Measurements from ENCODE around the gene ALK. TPM values are rescaled to one million over a fixed set of nuclear protein-coding genes. Genes with fewer than 3 reads are reported as not detected.

The ALK gene
- total RNA-seq, 1 experiment from 2014 or later, result 0.87 TPM

DNA sequence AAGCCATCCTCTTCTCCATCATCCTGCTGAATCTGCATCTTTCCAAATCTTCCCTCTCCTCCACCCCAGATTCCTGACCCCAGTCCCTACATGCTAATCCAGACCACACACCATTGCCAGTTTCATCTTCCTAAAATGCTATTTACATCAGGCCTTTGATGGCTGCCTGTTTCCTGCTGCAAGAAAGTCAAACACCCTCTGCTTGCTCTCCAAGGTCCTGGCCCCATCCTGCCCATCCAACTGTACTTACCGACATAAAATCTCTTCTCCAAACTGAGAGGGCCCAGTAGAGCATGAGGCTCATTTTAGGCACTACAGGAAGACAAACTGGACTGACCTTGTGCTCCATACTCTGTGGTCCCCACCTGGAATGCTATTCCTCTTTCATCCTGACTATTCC lies 19.0 kb downstream of the ALK start:
- CTCF ChIA-PET, result no interaction called here
- Histone ChIP-seq H3K4me3 (ENCODE audit: low read length) (no peak overlapping the region), H3K9me3 (ENCODE audit: low read length) (no peaks in the 10 kb centered on the region), H3K79me2 (ENCODE audit: low read length) (no peaks in the 10 kb centered on the region), H3K4me1 (ENCODE audit: insufficient read depth, low read length) (no peaks in the 10 kb centered on the region), H3K9me2 (replicated peaks; ENCODE audit: low read length) (no peaks in the 10 kb centered on the region), H4K20me1 (ENCODE audit: low read length) (no peaks in the 10 kb centered on the region), H3K4me2 (ENCODE audit: low read length) (no peak overlapping the region), H3K9ac (ENCODE audit: low read length) (no peak overlapping the region), H3K36me3 (ENCODE audit: low read depth, low read length) (no peaks in the 10 kb centered on the region), H3K27ac (ENCODE audit: low read length) (no peak overlapping the region), H2AFZ (ENCODE audit: low read length) (no peak overlapping the region), H3K27me3 (ENCODE audit: low read length) (peaks cover 43% of the 10 kb centered on the region), H3F3A (ENCODE audit: low read length, unreplicated experiment) (no peaks in the 10 kb centered on the region)
- no peak for TF ChIP-seq EZH2phosphoT487 (IDR thresholded peaks at IDR 0.05; ENCODE audit: borderline replicate concordance, low read length)
- TF ChIP-seq CTCF (conservative IDR thresholded peaks at IDR 0.05; ENCODE audit: low read depth, low read length), result no peak
- no peak for TF ChIP-seq EZH2 (IDR thresholded peaks at IDR 0.05; ENCODE audit: low read length, unreplicated experiment)
- DNase-seq (no peak), ATAC-seq (no peak)
- POLR2A ChIA-PET (ENCODE audit: unreplicated experiment), result interaction anchor here (0.6 kb wide), 1 partner anchor 685 kb away, joined by 3 read pairs; no protein-coding TSS in a partner anchor
- intact Hi-C loops (cut with micrococcal nuclease), result no loop called here
- BruUV-seq (replicated peaks), result no TSS peak

DNA sequence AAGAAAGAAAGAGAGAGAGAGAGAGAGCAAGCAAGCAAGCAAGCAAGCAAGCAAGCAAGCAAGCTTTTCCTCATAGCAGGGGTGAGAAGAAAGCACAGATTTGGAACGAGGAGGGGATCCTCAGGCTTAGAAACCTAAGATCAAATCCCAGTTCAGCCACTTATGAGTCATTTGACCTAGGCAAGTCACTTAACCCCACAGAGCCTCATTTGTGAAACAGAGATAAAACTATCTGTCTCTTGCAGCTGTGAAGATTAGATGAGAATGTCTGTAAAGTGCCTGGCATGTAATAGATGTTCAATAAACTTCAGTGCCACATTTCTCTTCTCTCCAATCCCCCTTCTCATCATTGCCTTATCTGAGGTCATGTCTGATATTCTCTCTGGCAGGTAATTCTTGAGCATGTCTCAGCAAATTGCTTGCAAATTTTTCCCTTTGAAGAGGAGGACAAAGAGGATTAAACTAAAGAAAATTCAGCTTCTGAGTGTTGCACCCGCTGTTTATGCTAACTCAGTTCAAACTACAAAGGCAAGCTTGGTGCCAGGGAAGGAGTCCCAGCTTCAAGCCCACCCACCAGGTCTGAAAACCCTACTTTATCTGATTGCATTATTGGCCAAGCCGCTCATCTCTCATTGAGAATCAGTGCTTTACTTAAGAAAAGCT lies 20.3 kb downstream of the ALK start:
- H3K27ac ChIP-seq (ENCODE audit: low read length), result no peak overlapping the region
- no peak overlapping the region for H3K4me2 ChIP-seq (ENCODE audit: low read length)
- intact Hi-C loops (cut with micrococcal nuclease), result no loop called here
- TF ChIP-seq EZH2phosphoT487 (IDR thresholded peaks at IDR 0.05; ENCODE audit: borderline replicate concordance, low read length), result no peak
- TF ChIP-seq EZH2 (IDR thresholded peaks at IDR 0.05; ENCODE audit: low read length, unreplicated experiment), result no peak
- no peak for TF ChIP-seq CTCF (conservative IDR thresholded peaks at IDR 0.05; ENCODE audit: low read depth, low read length)
- no peaks in the 10 kb centered on the region for H3K4me1 ChIP-seq (ENCODE audit: insufficient read depth, low read length)
- no peak for DNase-seq
- CTCF ChIA-PET, result no interaction called here
- no peaks in the 10 kb centered on the region for H3F3A ChIP-seq (ENCODE audit: low read length, unreplicated experiment)
- no peaks in the 10 kb centered on the region for H3K9me3 ChIP-seq (ENCODE audit: low read length)
- H3K36me3 ChIP-seq (ENCODE audit: low read depth, low read length), result no peaks in the 10 kb centered on the region
- peaks cover 43% of the 10 kb centered on the region for H3K27me3 ChIP-seq (ENCODE audit: low read length)
- ATAC-seq, result no peak
- POLR2A ChIA-PET (ENCODE audit: unreplicated experiment), result no interaction called here
- no peak overlapping the region for H2AFZ ChIP-seq (ENCODE audit: low read length)
- H4K20me1 ChIP-seq (ENCODE audit: low read length), result no peaks in the 10 kb centered on the region
- no peaks in the 10 kb centered on the region for H3K79me2 ChIP-seq (ENCODE audit: low read length)
- BruUV-seq (replicated peaks), result no TSS peak
- no peaks in the 10 kb centered on the region for H3K9me2 ChIP-seq (replicated peaks; ENCODE audit: low read length)
- no peak overlapping the region for H3K4me3 ChIP-seq (ENCODE audit: low read length)
- H3K9ac ChIP-seq (ENCODE audit: low read length), result no peak overlapping the region

DNA sequence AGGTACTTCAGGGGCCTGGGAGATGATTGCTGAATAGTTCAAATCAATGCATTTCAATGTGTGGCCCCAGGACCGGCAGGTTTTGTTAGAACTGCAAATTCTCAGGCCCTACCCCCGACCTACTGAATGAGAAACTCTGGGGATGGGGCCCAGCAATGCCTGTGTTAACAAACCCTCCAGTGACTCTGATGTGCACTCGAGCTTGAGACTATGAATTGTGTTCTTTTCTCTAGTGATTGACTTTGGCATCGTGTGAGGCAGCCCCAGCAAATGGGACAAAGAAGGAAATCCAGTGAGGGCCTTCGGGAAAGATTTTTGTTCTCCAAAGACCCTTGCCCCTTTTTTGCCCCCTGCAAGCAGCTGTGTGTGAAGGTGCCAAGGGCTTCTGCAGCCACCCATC lies 22.4 kb downstream of the ALK start:
- no peaks in the 10 kb centered on the region for H3K79me2 ChIP-seq (ENCODE audit: low read length)
- H3K27ac ChIP-seq (ENCODE audit: low read length), result no peak overlapping the region
- TF ChIP-seq CTCF (conservative IDR thresholded peaks at IDR 0.05; ENCODE audit: low read depth, low read length), result no peak
- TF ChIP-seq EZH2phosphoT487 (IDR thresholded peaks at IDR 0.05; ENCODE audit: borderline replicate concordance, low read length), result no peak
- no peak for TF ChIP-seq EZH2 (IDR thresholded peaks at IDR 0.05; ENCODE audit: low read length, unreplicated experiment)
- peaks cover 27% of the 10 kb centered on the region for H3K27me3 ChIP-seq (ENCODE audit: low read length)
- H4K20me1 ChIP-seq (ENCODE audit: low read length), result no peaks in the 10 kb centered on the region
- no peak overlapping the region for H2AFZ ChIP-seq (ENCODE audit: low read length)
- CTCF ChIA-PET, result no interaction called here
- no peaks in the 10 kb centered on the region for H3K9me3 ChIP-seq (ENCODE audit: low read length)
- no peaks in the 10 kb centered on the region for H3K4me1 ChIP-seq (ENCODE audit: insufficient read depth, low read length)
- no peak overlapping the region for H3K9ac ChIP-seq (ENCODE audit: low read length)
- no peaks in the 10 kb centered on the region for H3F3A ChIP-seq (ENCODE audit: low read length, unreplicated experiment)
- H3K9me2 ChIP-seq (replicated peaks; ENCODE audit: low read length), result no peaks in the 10 kb centered on the region
- POLR2A ChIA-PET (ENCODE audit: unreplicated experiment), result no interaction called here
- no peak overlapping the region for H3K4me2 ChIP-seq (ENCODE audit: low read length)
- BruUV-seq (replicated peaks), result no TSS peak
- no peak for DNase-seq
- intact Hi-C loops (cut with micrococcal nuclease), result no loop called here
- ATAC-seq, result no peak
- H3K36me3 ChIP-seq (ENCODE audit: low read depth, low read length), result no peaks in the 10 kb centered on the region
- no peak overlapping the region for H3K4me3 ChIP-seq (ENCODE audit: low read length)
